Astrocyte (in vitro differentiated cells and primary cell): ENCODE data around the gene GIMAP6. TPM values are rescaled to one million over a fixed set of nuclear protein-coding genes. Genes with fewer than 3 reads are reported as not detected.

Experiments used
- DNase-seq: peaks from one replicate; pipeline ENCODE4 v3.0.0-alpha.2; 2010; ENCODE audit warnings: low read depth
- FAIRE-seq: peaks from 2 replicates; lab custom pipeline; 2011; peaks lifted over from hg19 to GRCh38; lab: Jason Lieb, UNC
- H2AFZ ChIP-seq: 2 replicates; pipeline ENCODE4 v1.6.0; 2012; ENCODE audit warnings: low read depth, low read length, inconsistent platforms
- H3K27ac ChIP-seq: 2 replicates; pipeline ENCODE4 v1.5.1; 2011; ENCODE audit warnings: low read depth, low read length, inconsistent platforms
- H3K27me3 ChIP-seq: 2 replicates; pipeline ENCODE4 v1.6.0; 2011; ENCODE audit warnings: low read length, inconsistent platforms; ENCODE audit not compliant: insufficient read depth
- H3K36me3 ChIP-seq: 2 replicates; pipeline ENCODE4 v1.5.1; 2011; ENCODE audit warnings: low read length, inconsistent platforms; ENCODE audit not compliant: insufficient read depth
- H3K4me1 ChIP-seq: 2 replicates; pipeline ENCODE4 v1.5.1; 2011; ENCODE audit warnings: low read length, inconsistent platforms; ENCODE audit not compliant: insufficient read depth
- H3K4me2 ChIP-seq: 2 replicates; pipeline ENCODE4 v1.6.0; 2012; ENCODE audit warnings: low read length, inconsistent platforms
- H3K4me3 ChIP-seq: 2 replicates; pipeline ENCODE4 v1.5.1; 2011; ENCODE audit warnings: low read depth, mild to moderate bottlenecking, low read length, inconsistent platforms; ENCODE audit not compliant: insufficient read depth
- H3K79me2 ChIP-seq: 2 replicates; pipeline ENCODE4 v1.6.0; 2012; ENCODE audit warnings: mild to moderate bottlenecking, low read length, inconsistent platforms; ENCODE audit not compliant: insufficient read depth
- H3K9ac ChIP-seq: 2 replicates; pipeline ENCODE4 v1.6.0; 2012; ENCODE audit warnings: mild to moderate bottlenecking, low read length, inconsistent platforms
- H3K9me3 ChIP-seq: 2 replicates; pipeline ENCODE4 v1.5.1; 2012; ENCODE audit warnings: low read depth, mild to moderate bottlenecking, low read length, inconsistent platforms; ENCODE audit not compliant: insufficient read depth
- H4K20me1 ChIP-seq: 2 replicates; pipeline ENCODE4 v1.6.0; 2012; ENCODE audit warnings: low read length, inconsistent platforms; ENCODE audit not compliant: insufficient read depth
- H3K27ac Mint-ChIP-seq: one replicate; pipeline ENCODE4 v1.8.0; 2021; ENCODE audit warnings: mild to moderate bottlenecking, mixed read lengths; ENCODE audit not compliant: unreplicated experiment
- H3K27me3 Mint-ChIP-seq: one replicate; pipeline ENCODE4 v1.8.0; 2021; ENCODE audit warnings: low read depth, mixed read lengths; ENCODE audit not compliant: unreplicated experiment
- H3K36me3 Mint-ChIP-seq: one replicate; pipeline ENCODE4 v1.8.0; 2021; ENCODE audit warnings: low read depth, mixed read lengths; ENCODE audit not compliant: unreplicated experiment
- H3K4me1 Mint-ChIP-seq: one replicate; pipeline ENCODE4 v1.8.0; 2021; ENCODE audit warnings: low read depth, mixed read lengths; ENCODE audit not compliant: unreplicated experiment
- H3K4me3 Mint-ChIP-seq: one replicate; pipeline ENCODE4 v1.8.0; 2021; ENCODE audit warnings: mild to moderate bottlenecking, moderate library complexity, mixed read lengths; ENCODE audit not compliant: unreplicated experiment
- H3K9me3 Mint-ChIP-seq: one replicate; pipeline ENCODE4 v1.8.0; 2021; ENCODE audit warnings: mild to moderate bottlenecking, mixed read lengths; ENCODE audit not compliant: unreplicated experiment
- EZH2 ChIP-seq: IDR thresholded peaks from 2 replicates; pipeline ENCODE4 v1.6.1; 2012; ENCODE audit warnings: mild to moderate bottlenecking, low read length, inconsistent platforms; ENCODE audit not compliant: insufficient read depth
- total RNA-seq: library from RNA; stranded (reverse); gene quantifications from 2 replicates; pipeline ENCODE4 v1.2.1, GENCODE V29; 2021
- TF ChIP-seq, protein P1 (sequence below): IDR thresholded peaks from 2 replicates; pipeline ENCODE4 v1.5.1; 2011; ENCODE audit warnings: low read depth, mild to moderate bottlenecking, inconsistent platforms, low read length, moderate library complexity; ENCODE audit not compliant: insufficient read depth

Gene GIMAP6
- total RNA-seq, 1 donor from 2014 or later, result not detected

DNA sequence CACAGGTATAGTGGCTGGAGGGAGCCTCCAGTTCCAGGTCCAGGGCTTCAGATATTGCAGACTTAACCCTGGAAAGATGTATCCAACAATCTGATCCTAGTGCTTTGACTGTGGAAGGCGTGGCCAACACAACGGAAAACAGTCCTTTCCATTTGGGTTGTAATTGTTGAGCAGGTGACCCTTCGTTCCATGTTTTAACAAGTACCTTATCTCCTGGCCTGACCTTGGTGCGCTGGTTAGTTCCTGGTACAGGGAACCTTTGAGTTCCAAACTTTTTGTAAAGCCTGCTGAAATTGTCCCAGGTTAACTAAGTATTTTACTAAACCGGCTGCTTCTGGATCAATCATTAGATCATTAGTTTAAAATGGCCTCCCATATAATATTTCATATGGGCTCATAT, 23.9 kb upstream of the GIMAP6 start:
- no peak overlapping the region for H2AFZ ChIP-seq
- no peak overlapping the region for H3K4me3 ChIP-seq
- no peak overlapping the region for H3K9ac ChIP-seq
- H3K36me3 ChIP-seq, result no peaks in the 10 kb centered on the region
- FAIRE-seq (no peak), DNase-seq (no peak)
- H3K4me2 ChIP-seq, result no peak overlapping the region
- H3K79me2 ChIP-seq, result no peaks in the 10 kb centered on the region
- Mint-ChIP-seq H3K36me3 (no peaks in the 10 kb centered on the region), H3K27ac (no peak overlapping the region), H3K4me3 (no peak overlapping the region), H3K4me1 (no peaks in the 10 kb centered on the region), H3K9me3 (peaks cover 3% of the 10 kb centered on the region), H3K27me3 (no peaks in the 10 kb centered on the region)
- TF ChIP-seq, protein P1, sequence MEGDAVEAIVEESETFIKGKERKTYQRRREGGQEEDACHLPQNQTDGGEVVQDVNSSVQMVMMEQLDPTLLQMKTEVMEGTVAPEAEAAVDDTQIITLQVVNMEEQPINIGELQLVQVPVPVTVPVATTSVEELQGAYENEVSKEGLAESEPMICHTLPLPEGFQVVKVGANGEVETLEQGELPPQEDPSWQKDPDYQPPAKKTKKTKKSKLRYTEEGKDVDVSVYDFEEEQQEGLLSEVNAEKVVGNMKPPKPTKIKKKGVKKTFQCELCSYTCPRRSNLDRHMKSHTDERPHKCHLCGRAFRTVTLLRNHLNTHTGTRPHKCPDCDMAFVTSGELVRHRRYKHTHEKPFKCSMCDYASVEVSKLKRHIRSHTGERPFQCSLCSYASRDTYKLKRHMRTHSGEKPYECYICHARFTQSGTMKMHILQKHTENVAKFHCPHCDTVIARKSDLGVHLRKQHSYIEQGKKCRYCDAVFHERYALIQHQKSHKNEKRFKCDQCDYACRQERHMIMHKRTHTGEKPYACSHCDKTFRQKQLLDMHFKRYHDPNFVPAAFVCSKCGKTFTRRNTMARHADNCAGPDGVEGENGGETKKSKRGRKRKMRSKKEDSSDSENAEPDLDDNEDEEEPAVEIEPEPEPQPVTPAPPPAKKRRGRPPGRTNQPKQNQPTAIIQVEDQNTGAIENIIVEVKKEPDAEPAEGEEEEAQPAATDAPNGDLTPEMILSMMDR, result no peak
- no peak for TF ChIP-seq EZH2
- no peaks in the 10 kb centered on the region for H3K4me1 ChIP-seq
- no peak overlapping the region for H3K27ac ChIP-seq
- no peaks in the 10 kb centered on the region for H4K20me1 ChIP-seq
- H3K27me3 ChIP-seq, result no peaks in the 10 kb centered on the region
- H3K9me3 ChIP-seq, result no peaks in the 10 kb centered on the region

DNA sequence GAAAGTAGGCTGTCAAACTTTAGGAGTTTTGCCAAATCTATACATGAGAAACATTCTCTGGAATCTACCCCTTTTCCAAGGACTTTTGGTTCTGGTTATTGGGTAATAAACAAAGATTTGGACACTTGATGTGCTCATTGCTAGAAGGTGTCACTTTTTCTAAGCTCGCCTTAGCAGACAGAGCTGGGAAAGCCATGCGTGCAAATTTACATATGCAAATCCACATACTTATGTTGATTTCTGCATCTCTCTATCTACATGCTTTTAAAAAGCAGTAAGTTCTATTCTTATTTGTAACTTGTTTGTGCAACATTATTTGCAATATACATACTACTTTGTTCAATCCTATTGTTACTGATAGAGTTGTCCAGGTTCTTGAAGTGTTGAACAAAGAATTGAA, 22.5 kb upstream of the GIMAP6 start:
- DNase-seq, result no peak
- Mint-ChIP-seq H3K4me1 (no peaks in the 10 kb centered on the region), H3K9me3 (peaks cover 1% of the 10 kb centered on the region), H3K27ac (no peak overlapping the region), H3K27me3 (no peaks in the 10 kb centered on the region), H3K4me3 (no peak overlapping the region), H3K36me3 (no peaks in the 10 kb centered on the region)
- Histone ChIP-seq H3K27me3 (no peaks in the 10 kb centered on the region), H3K4me1 (no peaks in the 10 kb centered on the region), H3K4me2 (no peak overlapping the region), H3K27ac (no peak overlapping the region), H4K20me1 (no peaks in the 10 kb centered on the region), H2AFZ (no peak overlapping the region), H3K4me3 (no peak overlapping the region), H3K36me3 (no peaks in the 10 kb centered on the region), H3K9ac (no peak overlapping the region), H3K9me3 (no peaks in the 10 kb centered on the region), H3K79me2 (no peaks in the 10 kb centered on the region)
- no peak for FAIRE-seq
- TF ChIP-seq, protein P1, result no peak
- TF ChIP-seq EZH2, result no peak

- Mint-ChIP-seq H3K4me1 (no peaks in the 10 kb centered on the region), H3K36me3 (no peaks in the 10 kb centered on the region), H3K9me3 (peaks cover 4% of the 10 kb centered on the region), H3K4me3 (no peak overlapping the region), H3K27ac (no peak overlapping the region), H3K27me3 (no peaks in the 10 kb centered on the region)
- Histone ChIP-seq H3K9ac (no peak overlapping the region), H3K4me3 (no peak overlapping the region), H2AFZ (no peak overlapping the region), H4K20me1 (no peaks in the 10 kb centered on the region), H3K4me1 (no peaks in the 10 kb centered on the region), H3K79me2 (no peaks in the 10 kb centered on the region), H3K9me3 (no peaks in the 10 kb centered on the region), H3K36me3 (no peaks in the 10 kb centered on the region), H3K27ac (no peak overlapping the region), H3K27me3 (no peaks in the 10 kb centered on the region), H3K4me2 (no peak overlapping the region)
- no peak for TF ChIP-seq EZH2
- TF ChIP-seq, protein P1, result no peak
- DNase-seq, result no peak
- no peak for FAIRE-seq
Observed at GRCh38 chr7:150649080-150649385, 16.8 kb upstream of the GIMAP6 start.
